Central memory CD8-positive, alpha-beta T cell (primary cell): ENCODE measurements around the gene RSPO3.
"Not testable (repeated sequence)": the region's sequence is repeated elsewhere in the genome, so short reads cannot be mapped to it uniquely, and the experiment has no call there.

Experiments
- ATAC-seq: fragments of 150-1000 bp; cut with Tn5 transposase; replicated peaks from 2 replicates; pipeline ENCODE4 v1.10.0; 2022; ENCODE audit warnings: mild to moderate bottlenecking, moderate FRiP score, moderate number of reproducible peaks; ENCODE audit not compliant: poor library complexity, severe bottlenecking; ENCODE audit errors: extremely low read depth
- DNase-seq, 2 donors: peaks; one replicate each; pipeline ENCODE4 v3.0.0; 2021; ENCODE audit warnings: low spot score in 2 of 2
- H3K27ac Mint-ChIP-seq: one replicate; pipeline ENCODE4 v1.8.0; 2022; ENCODE audit warnings: low read depth, mild to moderate bottlenecking, moderate library complexity, mixed read lengths
- H3K27me3 Mint-ChIP-seq: one replicate; pipeline ENCODE4 v1.8.0; 2022; ENCODE audit warnings: mixed read lengths
- H3K36me3 Mint-ChIP-seq: one replicate; pipeline ENCODE4 v1.8.0; 2022; ENCODE audit warnings: mild to moderate bottlenecking, moderate library complexity, mixed read lengths; ENCODE audit not compliant: insufficient read depth
- H3K4me1 Mint-ChIP-seq: one replicate; pipeline ENCODE4 v1.8.0; 2022; ENCODE audit warnings: mixed read lengths
- H3K4me3 Mint-ChIP-seq: one replicate; pipeline ENCODE4 v1.8.0; 2022; ENCODE audit warnings: mild to moderate bottlenecking, moderate library complexity, mixed read lengths
- H3K9me3 Mint-ChIP-seq: one replicate; pipeline ENCODE4 v1.8.0; 2022; ENCODE audit warnings: mixed read lengths

RSPO3 gene

GRCh38 chr6:127094791-127095190, 23.7 kb upstream of the RSPO3 start:
- no peaks in the 10 kb centered on the region for H3K9me3 Mint-ChIP-seq
- H3K27me3 Mint-ChIP-seq: peaks cover 8% of the 10 kb centered on the region
- no peaks in the 10 kb centered on the region for H3K36me3 Mint-ChIP-seq

GRCh38 chr6:127096167-127096566, 22.3 kb upstream of the RSPO3 start:
- H3K36me3 Mint-ChIP-seq: no peaks in the 10 kb centered on the region
- ATAC-seq (no peak), DNase-seq (no peak)
- H3K27ac Mint-ChIP-seq: no peak overlapping the region
- no peaks in the 10 kb centered on the region for H3K9me3 Mint-ChIP-seq
- no peaks in the 10 kb centered on the region for H3K4me1 Mint-ChIP-seq
- H3K4me3 Mint-ChIP-seq: no peak overlapping the region
- H3K27me3 Mint-ChIP-seq: peaks cover 8% of the 10 kb centered on the region

More at GRCh38 chr6:127094791-127095190, 23.7 kb upstream of the RSPO3 start:
- Mint-ChIP-seq H3K4me3 (no peak overlapping the region), H3K4me1 (no peaks in the 10 kb centered on the region), H3K27ac (no peak overlapping the region)
- DNase-seq (no peak), ATAC-seq (no peak)

DNA sequence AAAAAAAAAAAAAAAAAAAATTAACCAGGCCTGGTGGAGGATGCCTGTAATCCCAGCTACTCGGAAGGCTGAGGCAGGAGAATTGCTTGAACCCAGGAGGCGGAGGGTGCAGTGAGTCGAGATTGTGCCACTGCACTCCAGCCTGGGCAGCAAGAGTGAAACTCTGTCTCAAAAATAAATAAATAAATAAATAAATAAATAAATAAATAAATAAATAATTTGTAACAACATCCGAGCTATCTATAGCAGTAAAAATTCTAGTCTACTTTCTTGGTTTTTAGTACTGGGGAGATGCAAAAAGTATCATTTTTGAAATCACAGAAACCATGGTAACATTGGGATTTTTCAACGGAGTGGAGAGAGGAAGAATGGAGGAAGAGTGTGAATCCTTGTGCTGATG, 21.0 kb upstream of the RSPO3 start:
- not testable (repeated sequence) for H3K27me3 Mint-ChIP-seq, ATAC-seq, DNase-seq, H3K27ac Mint-ChIP-seq, H3K4me3 Mint-ChIP-seq, H3K4me1 Mint-ChIP-seq, H3K9me3 Mint-ChIP-seq, H3K36me3 Mint-ChIP-seq

- DNase-seq (no peak), ATAC-seq (no peak)
- Mint-ChIP-seq H3K4me3 (no peak overlapping the region), H3K36me3 (no peaks in the 10 kb centered on the region), H3K9me3 (no peaks in the 10 kb centered on the region), H3K27me3 (peaks cover 7% of the 10 kb centered on the region), H3K27ac (no peak overlapping the region), H3K4me1 (no peaks in the 10 kb centered on the region)
These were observed 17.8 kb upstream of the RSPO3 start for GRCh38 chr6:127100510-127101140.

DNA sequence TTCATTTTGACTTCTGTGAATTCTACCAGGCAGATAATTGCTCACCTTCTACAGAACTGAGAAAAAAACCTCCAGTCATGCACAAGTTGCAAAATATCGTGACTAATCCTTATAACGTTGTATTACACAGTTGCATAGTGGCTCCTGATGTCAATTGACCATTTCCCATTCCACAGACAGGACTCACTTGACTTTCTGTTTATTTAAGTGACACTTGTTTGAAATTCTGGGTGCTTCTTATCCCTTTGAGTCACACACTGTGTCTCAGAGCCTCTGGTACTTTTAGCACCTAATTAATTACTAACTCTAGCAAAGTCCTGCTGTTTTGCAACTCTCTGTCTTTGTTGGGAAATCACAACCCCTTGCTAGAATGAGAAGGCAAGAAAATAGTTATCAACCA, 16.2 kb upstream of the RSPO3 start:
- Mint-ChIP-seq H3K27me3 (peaks cover 6% of the 10 kb centered on the region), H3K9me3 (no peaks in the 10 kb centered on the region), H3K27ac (no peak overlapping the region), H3K4me1 (no peaks in the 10 kb centered on the region), H3K36me3 (no peaks in the 10 kb centered on the region), H3K4me3 (no peak overlapping the region)
- ATAC-seq (no peak), DNase-seq (no peak)

GRCh38 chr6:127102859-127103258, 15.6 kb upstream of the RSPO3 start:
- DNase-seq (no peak), ATAC-seq (no peak)
- no peaks in the 10 kb centered on the region for H3K36me3 Mint-ChIP-seq
- no peak overlapping the region for H3K4me3 Mint-ChIP-seq
- peaks cover 12% of the 10 kb centered on the region for H3K27me3 Mint-ChIP-seq
- H3K27ac Mint-ChIP-seq: no peak overlapping the region
- H3K4me1 Mint-ChIP-seq: no peaks in the 10 kb centered on the region
- no peaks in the 10 kb centered on the region for H3K9me3 Mint-ChIP-seq

DNA sequence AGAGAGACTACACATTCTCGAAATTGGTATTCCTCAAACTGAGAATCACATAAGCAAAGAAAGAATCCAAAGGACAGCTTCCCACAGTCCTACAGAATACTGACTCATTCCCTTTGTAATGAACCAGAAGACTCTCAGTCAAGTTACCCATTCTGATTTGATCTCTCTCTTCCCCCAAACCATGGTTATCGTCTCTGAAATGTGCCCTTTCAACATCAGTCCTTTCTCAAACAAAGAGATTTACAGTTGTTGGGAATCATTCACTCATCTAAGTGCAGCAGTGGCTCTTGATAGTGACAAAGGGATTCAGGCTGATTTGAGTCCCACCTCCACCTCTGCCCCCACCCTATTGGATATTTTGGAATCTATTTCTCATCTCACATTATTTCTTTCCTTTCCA, 15.0 kb upstream of the RSPO3 start:
- DNase-seq (no peak), ATAC-seq (no peak)
- Mint-ChIP-seq H3K9me3 (no peaks in the 10 kb centered on the region), H3K4me3 (no peak overlapping the region), H3K27ac (no peak overlapping the region), H3K36me3 (no peaks in the 10 kb centered on the region), H3K4me1 (no peaks in the 10 kb centered on the region), H3K27me3 (peaks cover 16% of the 10 kb centered on the region)

GRCh38 chr6:127107916-127108315, 10.6 kb upstream of the RSPO3 start:
- Mint-ChIP-seq H3K36me3 (no peaks in the 10 kb centered on the region), H3K27me3 (peaks cover 16% of the 10 kb centered on the region), H3K9me3 (no peaks in the 10 kb centered on the region), H3K27ac (no peak overlapping the region), H3K4me3 (no peak overlapping the region), H3K4me1 (no peaks in the 10 kb centered on the region)
- ATAC-seq (no peak), DNase-seq (no peak)

DNA sequence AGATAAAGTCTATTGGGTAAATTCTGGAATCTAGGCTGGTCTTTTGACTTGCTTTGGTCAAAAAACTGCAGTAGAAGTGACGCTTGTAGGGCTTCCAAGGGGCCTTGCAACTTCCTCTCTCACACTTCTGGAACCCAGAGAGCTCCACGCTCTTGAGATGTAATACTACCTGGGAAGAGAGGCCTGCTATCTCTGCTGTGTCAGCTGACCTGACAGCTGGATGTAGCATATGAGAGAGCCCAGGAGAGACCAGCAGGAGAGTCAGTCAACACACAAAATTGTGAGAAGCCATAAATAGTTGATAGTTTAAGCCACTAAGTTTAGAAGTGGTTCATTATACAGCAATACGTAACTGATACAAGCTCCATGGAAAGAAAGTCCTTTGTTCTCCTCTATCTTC, 7.8 kb upstream of the RSPO3 start:
- no peaks in the 10 kb centered on the region for H3K9me3 Mint-ChIP-seq
- DNase-seq: no peak

DNA sequence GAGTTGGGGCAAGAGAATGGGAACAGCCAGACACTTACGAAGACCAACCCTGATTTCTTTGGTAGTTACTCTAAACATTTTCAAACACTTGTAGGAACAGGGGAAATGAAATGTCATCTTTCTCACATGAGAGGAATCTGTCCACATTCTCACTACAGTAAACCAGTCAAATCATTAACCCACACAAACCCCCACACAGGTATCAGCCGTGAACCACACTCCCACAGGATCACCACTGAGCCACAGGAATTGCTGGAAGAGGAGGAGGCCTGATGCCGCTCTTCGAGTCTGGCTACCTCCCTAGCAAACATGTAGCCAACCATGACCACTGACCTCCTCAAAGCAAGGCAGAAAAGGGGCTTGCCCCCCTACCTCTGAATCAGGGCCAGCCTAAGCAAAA, 6.9 kb upstream of the RSPO3 start:
- DNase-seq (no peak), ATAC-seq (no peak)
- Mint-ChIP-seq H3K4me3 (no peak overlapping the region), H3K27ac (no peak overlapping the region), H3K27me3 (peaks cover 37% of the 10 kb centered on the region), H3K4me1 (no peaks in the 10 kb centered on the region), H3K36me3 (no peaks in the 10 kb centered on the region), H3K9me3 (no peaks in the 10 kb centered on the region)

More for the DNA sequence above, 7.8 kb upstream of the RSPO3 start:
- peaks cover 29% of the 10 kb centered on the region for H3K27me3 Mint-ChIP-seq
- no peaks in the 10 kb centered on the region for H3K4me1 Mint-ChIP-seq
- H3K4me3 Mint-ChIP-seq: no peak overlapping the region
- no peaks in the 10 kb centered on the region for H3K36me3 Mint-ChIP-seq
- ATAC-seq: no peak
- no peak overlapping the region for H3K27ac Mint-ChIP-seq

- H3K36me3 Mint-ChIP-seq: no peaks in the 10 kb centered on the region
These were observed 4.2 kb upstream of the RSPO3 start for GRCh38 chr6:127114214-127114760.

GRCh38 chr6:127115084-127115655, 3.3 kb upstream of the RSPO3 start:
- ATAC-seq (no peak), DNase-seq (no peak)
- Mint-ChIP-seq H3K4me1 (peaks cover 5% of the 10 kb centered on the region), H3K27ac (no peak overlapping the region), H3K27me3 (peaks cover 57% of the 10 kb centered on the region), H3K4me3 (no peak overlapping the region), H3K9me3 (no peaks in the 10 kb centered on the region), H3K36me3 (no peaks in the 10 kb centered on the region)

More at GRCh38 chr6:127114214-127114760, 4.2 kb upstream of the RSPO3 start:
- H3K9me3 Mint-ChIP-seq: no peaks in the 10 kb centered on the region
- no peak overlapping the region for H3K27ac Mint-ChIP-seq
- no peak for DNase-seq
- H3K4me1 Mint-ChIP-seq: peaks cover 5% of the 10 kb centered on the region
- H3K27me3 Mint-ChIP-seq: peaks cover 48% of the 10 kb centered on the region
- no peak for ATAC-seq
- no peak overlapping the region for H3K4me3 Mint-ChIP-seq

- H3K9me3 Mint-ChIP-seq: no peaks in the 10 kb centered on the region
- H3K27ac Mint-ChIP-seq: no peak overlapping the region
- ATAC-seq (no peak), DNase-seq (no peak)
- H3K4me3 Mint-ChIP-seq: no peak overlapping the region
- H3K36me3 Mint-ChIP-seq: no peaks in the 10 kb centered on the region
- H3K27me3 Mint-ChIP-seq: peaks cover 63% of the 10 kb centered on the region
- peaks cover 6% of the 10 kb centered on the region for H3K4me1 Mint-ChIP-seq
These were observed 2.7 kb upstream of the RSPO3 start for GRCh38 chr6:127115746-127116145.
